GM23248 (cell line): ENCODE results near the gene RCAN1. TPM values are rescaled to one million over a fixed set of nuclear protein-coding genes. Genes with fewer than 3 reads are reported as not detected.

ENCODE experiments used
- DNase-seq: peaks from one replicate; pipeline ENCODE4 v3.0.0-alpha.2; 2015
- H2AFZ ChIP-seq: fragments of 200-600 bp; sonication (generic); 2 replicates; pipeline ENCODE4 v1.6.1; 2016; ENCODE audit warnings: antibody characterized with exemption
- H3F3A ChIP-seq: fragments of 200-600 bp; sonication (generic); 2 replicates; pipeline ENCODE4 v1.6.1; 2016; ENCODE audit warnings: mild to moderate bottlenecking, antibody characterized with exemption, mixed run types; ENCODE audit not compliant: insufficient read depth
- H3K27ac ChIP-seq: fragments of 200-600 bp; sonication (generic); 2 replicates; pipeline ENCODE4 v1.5.1; 2016; ENCODE audit warnings: mild to moderate bottlenecking
- H3K27me3 ChIP-seq: fragments of 200-600 bp; sonication (generic); replicated peaks from 2 replicates; pipeline ENCODE4 v1.6.1; 2016; ENCODE audit warnings: mild to moderate bottlenecking; ENCODE audit not compliant: insufficient read depth
- H3K36me3 ChIP-seq: fragments of 200-600 bp; sonication (generic); 2 replicates; pipeline ENCODE4 v1.6.1; 2016; ENCODE audit warnings: low read depth, mild to moderate bottlenecking
- H3K4me1 ChIP-seq: fragments of 200-600 bp; sonication (generic); 2 replicates; pipeline ENCODE4 v1.6.1; 2016; ENCODE audit warnings: mild to moderate bottlenecking; ENCODE audit not compliant: insufficient read depth
- H3K4me2 ChIP-seq: fragments of 200-600 bp; sonication (generic); one replicate; pipeline ENCODE4 v1.6.1; 2016; ENCODE audit warnings: mild to moderate bottlenecking; ENCODE audit not compliant: unreplicated experiment
- H3K4me3 ChIP-seq: fragments of 200-600 bp; sonication (generic); 2 replicates; pipeline ENCODE4 v1.5.1; 2016; ENCODE audit warnings: mild to moderate bottlenecking
- H3K79me2 ChIP-seq: fragments of 200-600 bp; sonication (generic); 2 replicates; pipeline ENCODE4 v1.6.1; 2016; ENCODE audit warnings: mild to moderate bottlenecking; ENCODE audit not compliant: insufficient read depth
- H3K9ac ChIP-seq: fragments of 200-600 bp; sonication (generic); 2 replicates; pipeline ENCODE4 v1.6.1; 2016; ENCODE audit warnings: mild to moderate bottlenecking
- H3K9me2 ChIP-seq: fragments of 200-600 bp; sonication (generic); 2 replicates; pipeline ENCODE4 v1.6.1; 2016; ENCODE audit warnings: mixed run types, mild to moderate bottlenecking, moderate library complexity; ENCODE audit not compliant: insufficient read depth
- H3K9me3 ChIP-seq: fragments of 200-600 bp; sonication (generic); one replicate; pipeline ENCODE4 v1.6.1; 2017; ENCODE audit warnings: low read depth
- H4K20me1 ChIP-seq: fragments of 200-600 bp; sonication (generic); 2 replicates; pipeline ENCODE4 v1.6.0; 2016; ENCODE audit not compliant: insufficient read depth
- EZH2 ChIP-seq: fragments of 200-600 bp; sonication (generic); IDR thresholded peaks from 2 replicates; pipeline ENCODE4 v1.6.1; 2018; ENCODE audit warnings: antibody characterized with exemption, mild to moderate bottlenecking; ENCODE audit not compliant: insufficient read depth, poor library complexity, severe bottlenecking
- EZH2phosphoT487 ChIP-seq: fragments of 200-600 bp; sonication (generic); IDR thresholded peaks from 2 replicates; pipeline ENCODE4 v1.6.1; 2018; ENCODE audit warnings: antibody characterized with exemption, moderate library complexity, mild to moderate bottlenecking, low read depth; ENCODE audit not compliant: insufficient read depth
- WGBS, 2 experiments: methylation state at CpG; one replicate each; pipeline ENCODE4 v1.1.6; 2015 to 2017; ENCODE audit warnings: low lambda C conversion rate in 2 of 2, low coverage in 1 of 2; ENCODE audit errors: missing lambda C conversion rate in 2 of 2; 5-methylcytosine and 5-hydroxymethylcytosine counted together
- in situ Hi-C: fragments of 300-500 bp; cut with MboI; formaldehyde crosslinking; loops from 2 replicates; pipeline ENCODE4 v1.15.0; 2020
- polyA plus RNA-seq: library from polyadenylated mRNA; unstranded; fragments of >200 nt; fragmentation: Nextera tagmentation; extraction: Ambion mirVana; gene quantifications from 2 replicates; pipeline ENCODE4 v1.2.1, GENCODE V29; 2016
- total RNA-seq: library from RNA; depleted of rRNA; stranded (reverse); fragments of >200 nt; shearing (Covaris generic); gene quantifications from 2 replicates; pipeline ENCODE4 v1.2.3, GENCODE V29; 2014

The RCAN1 gene
- total and polyA plus RNA-seq, 2 experiments from 2014 or later: 65.9 to 76.3 TPM

- H2AFZ ChIP-seq: no peak overlapping the region
- H3K4me2 ChIP-seq: no peak overlapping the region
- TF ChIP-seq EZH2 (no peak), EZH2phosphoT487 (no peak)
- in situ Hi-C loops: no loop called here
- H3K9me2 ChIP-seq: no peaks in the 10 kb centered on the region
- peaks cover 32% of the 10 kb centered on the region; the same call in 1 of the 2 replicates for H3K36me3 ChIP-seq
- H3K27me3 ChIP-seq: no peaks in the 10 kb centered on the region
- no peak overlapping the region for H3K27ac ChIP-seq
- DNase-seq: no peak
- peaks cover 17% of the 10 kb centered on the region for H3K4me1 ChIP-seq
- H3K4me3 ChIP-seq: no peak overlapping the region
- H3K9ac ChIP-seq: no peak overlapping the region
- WGBS, 2 experiments: 99 to 100% methylated on average over 7 of the region's 7 CpGs
- H4K20me1 ChIP-seq: no peaks in the 10 kb centered on the region
- H3K9me3 ChIP-seq: no peaks in the 10 kb centered on the region
- peaks cover 47% of the 10 kb centered on the region for H3F3A ChIP-seq
- H3K79me2 ChIP-seq: peaks cover 38% of the 10 kb centered on the region
Measured at GRCh38 chr21:34521561-34521960, 93.4 kb downstream of the RCAN1 start.

- H3K4me2 ChIP-seq: no peak overlapping the region
- peaks cover 33% of the 10 kb centered on the region for H3K79me2 ChIP-seq
- no peaks in the 10 kb centered on the region for H3K27me3 ChIP-seq
- no peak for DNase-seq
- H3K9ac ChIP-seq: no peak overlapping the region
- TF ChIP-seq EZH2phosphoT487 (no peak), EZH2 (no peak)
- peaks cover 38% of the 10 kb centered on the region; the same call in 1 of the 2 replicates for H3K36me3 ChIP-seq
- no peak overlapping the region for H3K27ac ChIP-seq
- H3K4me3 ChIP-seq: no peak overlapping the region
- H3K9me3 ChIP-seq: no peaks in the 10 kb centered on the region
- H3K4me1 ChIP-seq: peaks cover 17% of the 10 kb centered on the region
- in situ Hi-C loops: no loop called here
- H2AFZ ChIP-seq: no peak overlapping the region
- H3K9me2 ChIP-seq: no peaks in the 10 kb centered on the region
- 94 to 97% methylated on average over 17 to 20 of the region's 20 CpGs for WGBS, 2 experiments
- peaks cover 47% of the 10 kb centered on the region for H3F3A ChIP-seq
- no peaks in the 10 kb centered on the region for H4K20me1 ChIP-seq
Measured at GRCh38 chr21:34520764-34521508, 94.0 kb downstream of the RCAN1 start.

GRCh38 chr21:34520281-34520680 lies 94.6 kb downstream of the RCAN1 start:
- Histone ChIP-seq H3K9me2 (no peaks in the 10 kb centered on the region), H2AFZ (no peak overlapping the region), H3K9ac (no peak overlapping the region), H3F3A (peaks cover 48% of the 10 kb centered on the region), H3K27me3 (no peaks in the 10 kb centered on the region), H3K4me1 (peaks cover 17% of the 10 kb centered on the region), H3K27ac (no peak overlapping the region), H3K79me2 (peaks cover 26% of the 10 kb centered on the region), H3K4me2 (no peak overlapping the region), H4K20me1 (no peaks in the 10 kb centered on the region), H3K36me3 (peaks cover 44% of the 10 kb centered on the region; the same call in 1 of the 2 replicates), H3K9me3 (no peaks in the 10 kb centered on the region), H3K4me3 (no peak overlapping the region)
- TF ChIP-seq EZH2: no peak
- no peak for TF ChIP-seq EZH2phosphoT487
- in situ Hi-C loops: no loop called here
- WGBS, 2 experiments: 97 to 98% methylated on average over 6 of the region's 6 CpGs
- DNase-seq: no peak

- WGBS, 2 experiments: 99% methylated on average over 8 of the region's 8 CpGs
- Histone ChIP-seq H3K79me2 (peaks cover 20% of the 10 kb centered on the region), H3K4me1 (peaks cover 12% of the 10 kb centered on the region), H3F3A (peaks cover 54% of the 10 kb centered on the region), H3K9ac (no peak overlapping the region), H2AFZ (no peak overlapping the region), H3K9me2 (no peaks in the 10 kb centered on the region), H3K4me2 (no peak overlapping the region), H3K4me3 (no peak overlapping the region), H3K27ac (no peak overlapping the region), H4K20me1 (no peaks in the 10 kb centered on the region), H3K36me3 (peaks cover 44% of the 10 kb centered on the region; the same call in 1 of the 2 replicates), H3K27me3 (no peaks in the 10 kb centered on the region), H3K9me3 (no peaks in the 10 kb centered on the region)
- TF ChIP-seq EZH2 (no peak), EZH2phosphoT487 (no peak)
- in situ Hi-C loops: no loop called here
- no peak for DNase-seq
Measured at GRCh38 chr21:34519694-34520093, 95.2 kb downstream of the RCAN1 start.
